Activated naive CD8-positive, alpha-beta T cell treated with anti-CD3 and anti-CD28 coated beads, Interleukin-2, amount 50 U/mL, for 24 hours (primary cell): ENCODE data around the gene TRIM74.
"Not testable (repeated sequence)": the region's sequence is repeated elsewhere in the genome, so short reads cannot be mapped to it uniquely, and the experiment has no call there.

Experiments used
- ATAC-seq: fragments of 150-1000 bp; cut with Tn5 transposase; one replicate; pipeline ENCODE4 v1.10.0; 2021
- DNase-seq: peaks from one replicate; pipeline ENCODE4 v3.0.0; 2021
- H3K27ac Mint-ChIP-seq: one replicate; pipeline ENCODE4 v1.8.0; 2021; ENCODE audit warnings: mild to moderate bottlenecking, mixed read lengths
- H3K27me3 Mint-ChIP-seq: one replicate; pipeline ENCODE4 v1.8.0; 2021; ENCODE audit warnings: mixed read lengths
- H3K36me3 Mint-ChIP-seq: one replicate; pipeline ENCODE4 v1.8.0; 2021; ENCODE audit warnings: low read depth, mixed read lengths
- H3K4me1 Mint-ChIP-seq: one replicate; pipeline ENCODE4 v1.8.0; 2021; ENCODE audit warnings: mixed read lengths
- H3K4me3 Mint-ChIP-seq: one replicate; pipeline ENCODE4 v1.8.0; 2021; ENCODE audit warnings: mild to moderate bottlenecking, moderate library complexity, mixed read lengths
- H3K9me3 Mint-ChIP-seq: one replicate; pipeline ENCODE4 v1.8.0; 2021; ENCODE audit warnings: mixed read lengths

The TRIM74 gene

DNA sequence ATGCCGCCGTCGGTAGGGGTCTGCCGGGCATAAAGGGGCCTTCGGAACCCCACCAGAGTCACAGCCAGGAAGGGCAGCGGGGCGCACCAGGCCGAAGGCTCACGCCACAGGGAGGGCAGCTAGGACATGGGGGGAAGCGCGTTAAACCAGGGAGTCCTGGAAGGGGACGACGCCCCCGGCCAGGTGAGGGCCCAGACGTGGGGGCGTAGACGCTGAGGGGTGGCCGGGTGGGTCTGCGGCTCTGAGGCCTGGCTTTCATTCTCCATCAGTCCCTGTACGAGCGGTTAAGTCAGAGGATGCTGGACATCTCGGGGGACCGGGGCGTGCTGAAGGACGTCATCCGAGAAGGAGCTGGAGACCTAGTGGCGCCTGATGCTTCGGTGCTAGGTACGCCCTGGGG, 422 bp upstream of the TRIM74 start:
- H3K27me3 Mint-ChIP-seq, ATAC-seq, H3K4me1 Mint-ChIP-seq, DNase-seq, H3K9me3 Mint-ChIP-seq, H3K36me3 Mint-ChIP-seq, H3K27ac Mint-ChIP-seq, H3K4me3 Mint-ChIP-seq: not testable (repeated sequence)

DNA sequence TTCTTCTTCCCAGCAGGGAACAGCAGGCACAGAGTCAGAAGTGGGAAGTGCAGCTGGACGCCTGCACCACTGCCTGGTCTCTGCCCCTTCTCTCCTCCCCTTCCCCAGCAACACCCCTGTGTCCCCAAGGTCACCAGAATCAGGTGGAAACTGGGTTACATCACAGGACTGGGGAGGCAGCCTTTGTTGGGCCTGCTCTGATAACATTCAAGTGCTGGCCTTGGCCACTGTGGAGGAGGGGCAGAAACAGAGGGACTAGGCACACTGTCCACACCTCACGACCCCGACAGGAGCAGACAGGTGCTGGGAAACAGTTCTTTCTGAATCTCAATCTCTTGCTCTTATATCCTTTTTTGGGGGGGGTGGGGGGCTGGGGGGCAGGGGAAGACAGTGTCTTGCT, 2.4 kb downstream of the TRIM74 start:
- ATAC-seq, H3K27ac Mint-ChIP-seq, H3K9me3 Mint-ChIP-seq, H3K27me3 Mint-ChIP-seq, H3K4me1 Mint-ChIP-seq, H3K4me3 Mint-ChIP-seq, DNase-seq, H3K36me3 Mint-ChIP-seq: not testable (repeated sequence)

DNA sequence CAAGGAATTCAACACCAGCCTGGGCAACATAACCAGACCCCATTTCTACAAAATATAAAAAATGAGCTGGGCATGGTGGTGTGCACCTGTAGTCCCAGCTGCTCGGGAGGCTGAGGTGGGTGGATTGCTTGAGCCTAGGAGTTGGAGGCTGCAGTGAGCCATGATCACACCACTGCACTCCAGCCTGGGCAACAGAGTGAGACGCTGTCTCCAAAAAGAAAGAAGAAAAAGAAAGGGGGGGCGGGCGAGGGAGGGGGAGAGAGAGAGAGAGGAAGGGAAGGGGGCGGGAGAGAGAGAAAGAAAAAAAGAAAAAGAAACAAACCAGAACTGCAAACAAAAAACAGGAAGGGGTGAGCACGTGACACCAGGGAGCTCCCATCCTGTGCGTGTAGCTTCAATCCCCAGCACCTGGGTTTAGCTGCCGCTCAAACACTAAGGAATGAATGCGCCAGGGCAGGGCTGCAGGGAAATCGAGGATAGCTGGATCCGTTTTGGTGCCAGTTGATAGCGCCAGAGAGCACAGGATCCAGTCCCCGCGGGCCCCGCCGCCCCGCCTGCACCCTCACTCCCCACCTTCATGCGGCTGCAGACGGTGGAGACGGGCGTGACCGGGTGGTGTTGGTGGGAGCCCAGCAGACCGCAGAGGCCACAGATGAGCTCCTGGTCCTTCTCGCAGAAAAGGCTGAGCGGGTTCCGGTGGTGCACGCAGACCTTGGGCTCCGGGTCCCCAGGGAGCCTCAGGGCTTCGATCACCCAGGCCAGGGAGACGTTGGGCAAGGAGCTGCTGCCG, 3.9 kb downstream of the TRIM74 start:
- not testable (repeated sequence) for H3K36me3 Mint-ChIP-seq, H3K9me3 Mint-ChIP-seq, DNase-seq, H3K27ac Mint-ChIP-seq, H3K27me3 Mint-ChIP-seq, H3K4me1 Mint-ChIP-seq, H3K4me3 Mint-ChIP-seq
- peak; percentile 50 for ATAC-seq

DNA sequence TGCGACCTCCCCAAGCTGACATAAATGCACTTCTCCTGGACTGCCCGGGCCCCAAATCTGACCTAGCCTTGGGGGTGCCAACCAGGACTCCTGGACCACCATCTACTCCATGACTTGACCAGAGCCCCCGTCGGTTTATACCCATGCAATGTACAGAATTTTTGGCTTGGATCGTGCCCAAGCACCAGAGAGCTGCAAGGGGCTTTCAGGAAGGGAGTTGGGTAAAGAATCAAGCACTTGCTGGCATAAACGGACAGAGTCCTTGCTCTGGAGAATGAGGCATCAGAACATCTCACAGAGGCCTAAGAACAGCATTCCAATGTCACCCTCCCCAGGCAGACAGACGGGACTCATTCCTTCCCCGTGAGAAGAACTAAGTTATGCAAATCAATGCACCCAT, 6.2 kb downstream of the TRIM74 start:
- not testable (repeated sequence) for H3K36me3 Mint-ChIP-seq, ATAC-seq, DNase-seq

DNA sequence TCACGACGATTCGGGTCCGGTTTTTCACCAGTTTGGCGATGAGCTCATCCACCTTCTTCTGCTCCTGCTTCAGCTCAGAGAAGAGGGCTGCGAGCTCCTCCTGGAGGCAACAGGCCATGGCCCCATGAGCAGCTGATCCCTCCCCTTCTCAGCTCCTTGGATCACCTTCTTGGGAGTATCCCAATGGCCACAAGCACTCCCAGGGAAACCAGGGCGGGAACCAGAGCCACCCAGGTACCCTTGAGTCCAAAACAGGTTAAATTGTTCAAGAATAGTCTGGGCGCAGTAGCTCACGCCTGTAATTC, 8.0 kb downstream of the TRIM74 start:
- ATAC-seq, H3K4me1 Mint-ChIP-seq, H3K36me3 Mint-ChIP-seq, H3K27ac Mint-ChIP-seq, H3K27me3 Mint-ChIP-seq, H3K4me3 Mint-ChIP-seq, DNase-seq, H3K9me3 Mint-ChIP-seq: not testable (repeated sequence)

More for the DNA sequence above, 6.2 kb downstream of the TRIM74 start:
- not testable (repeated sequence) for H3K27ac Mint-ChIP-seq, H3K9me3 Mint-ChIP-seq, H3K4me3 Mint-ChIP-seq, H3K4me1 Mint-ChIP-seq, H3K27me3 Mint-ChIP-seq

DNA sequence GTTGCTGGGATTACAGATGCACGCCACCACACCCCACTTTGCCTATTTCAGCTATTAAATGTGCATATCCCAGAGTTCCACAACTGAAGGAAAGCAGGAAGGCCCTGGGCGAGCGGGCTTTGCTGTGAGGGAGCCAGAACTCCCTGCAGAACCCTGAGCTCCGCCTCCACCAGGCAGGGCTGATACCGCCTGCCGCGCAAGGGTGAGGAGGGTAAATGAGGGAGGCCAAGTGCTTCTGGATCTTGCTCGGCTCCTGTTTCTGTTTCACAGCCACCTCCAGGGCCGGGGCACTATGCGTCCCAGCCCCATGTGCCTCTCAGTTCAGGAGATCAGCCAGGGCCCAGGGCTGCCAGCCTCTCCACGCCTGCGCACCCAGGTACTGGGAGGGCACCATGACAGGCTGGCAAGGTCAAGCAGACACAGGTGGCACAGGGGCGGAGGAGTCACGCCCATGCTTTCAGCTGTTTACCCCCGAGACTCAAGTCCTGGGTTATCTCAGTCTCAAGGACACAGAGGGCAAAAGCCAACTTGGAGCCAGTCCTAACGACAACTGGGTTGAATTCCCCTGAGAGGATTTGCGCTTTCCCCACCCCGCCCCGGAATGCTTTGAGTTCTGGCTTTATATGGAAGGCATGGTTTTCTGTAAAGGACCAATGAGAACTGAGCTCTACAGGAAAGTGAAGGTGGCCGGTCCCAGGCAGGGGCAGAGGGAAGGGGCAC, 8.5 kb downstream of the TRIM74 start:
- not testable (repeated sequence) for H3K27me3 Mint-ChIP-seq, H3K27ac Mint-ChIP-seq, H3K4me1 Mint-ChIP-seq

DNA sequence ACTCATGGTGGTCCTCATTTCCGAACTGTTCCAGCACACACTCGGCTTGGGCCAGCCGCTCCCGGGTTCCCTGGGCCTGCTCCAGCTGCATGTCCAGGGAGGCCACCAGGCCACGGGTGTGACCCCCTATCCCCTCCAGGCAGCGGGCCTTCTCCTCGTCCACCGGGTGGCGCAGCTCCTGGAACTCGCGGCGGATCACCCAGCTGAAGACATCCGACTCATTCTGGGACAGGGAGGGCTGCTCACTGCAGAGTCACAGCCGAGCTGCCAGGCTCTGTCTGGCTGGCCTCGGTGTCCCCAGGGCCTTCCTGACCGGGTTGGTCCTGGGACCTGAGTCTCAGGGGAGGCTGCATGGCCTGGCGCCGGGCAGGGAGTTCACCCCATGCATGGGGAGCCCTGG, 9.2 kb downstream of the TRIM74 start:
- not testable (repeated sequence) for H3K36me3 Mint-ChIP-seq, H3K27ac Mint-ChIP-seq, H3K4me1 Mint-ChIP-seq, ATAC-seq, DNase-seq, H3K27me3 Mint-ChIP-seq, H3K4me3 Mint-ChIP-seq, H3K9me3 Mint-ChIP-seq

More for the DNA sequence above, 8.5 kb downstream of the TRIM74 start:
- ATAC-seq, H3K36me3 Mint-ChIP-seq, H3K9me3 Mint-ChIP-seq, DNase-seq, H3K4me3 Mint-ChIP-seq: not testable (repeated sequence)

DNA sequence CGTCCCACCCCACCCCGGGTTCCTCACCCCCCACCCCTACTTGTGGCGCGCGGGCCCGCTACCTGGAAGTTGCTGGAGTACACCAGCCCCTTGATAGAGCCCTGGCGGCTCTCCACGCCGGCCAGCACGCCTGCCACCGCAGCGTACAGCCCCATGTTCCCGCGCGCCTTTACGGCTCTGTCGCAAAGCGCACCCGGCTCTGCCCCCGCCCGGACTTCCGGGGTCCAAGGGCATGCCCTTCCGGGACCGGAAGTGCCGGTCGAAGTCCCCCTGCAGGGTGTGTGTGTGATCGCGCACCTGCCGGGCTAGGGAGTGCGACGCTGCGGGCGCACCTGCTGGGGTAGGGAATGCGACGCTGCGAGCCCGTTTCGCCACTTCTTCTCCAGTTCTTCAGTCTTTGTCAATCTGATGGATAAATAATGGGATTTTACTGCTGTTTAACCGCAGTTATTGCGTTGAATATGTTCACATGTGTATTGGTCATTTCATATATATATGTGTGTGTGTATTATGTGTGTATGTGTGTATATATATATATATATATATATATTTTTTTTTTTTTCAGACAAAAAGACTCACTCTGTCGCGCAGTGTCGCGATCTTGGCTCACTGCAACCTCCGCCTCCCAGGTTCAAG, 14.6 kb downstream of the TRIM74 start:
- not testable (repeated sequence) for H3K27ac Mint-ChIP-seq, H3K4me1 Mint-ChIP-seq, DNase-seq, H3K36me3 Mint-ChIP-seq, H3K27me3 Mint-ChIP-seq, H3K9me3 Mint-ChIP-seq
- H3K4me3 Mint-ChIP-seq = peak overlapping the region; percentile 74
- ATAC-seq = peak; percentile 92

DNA sequence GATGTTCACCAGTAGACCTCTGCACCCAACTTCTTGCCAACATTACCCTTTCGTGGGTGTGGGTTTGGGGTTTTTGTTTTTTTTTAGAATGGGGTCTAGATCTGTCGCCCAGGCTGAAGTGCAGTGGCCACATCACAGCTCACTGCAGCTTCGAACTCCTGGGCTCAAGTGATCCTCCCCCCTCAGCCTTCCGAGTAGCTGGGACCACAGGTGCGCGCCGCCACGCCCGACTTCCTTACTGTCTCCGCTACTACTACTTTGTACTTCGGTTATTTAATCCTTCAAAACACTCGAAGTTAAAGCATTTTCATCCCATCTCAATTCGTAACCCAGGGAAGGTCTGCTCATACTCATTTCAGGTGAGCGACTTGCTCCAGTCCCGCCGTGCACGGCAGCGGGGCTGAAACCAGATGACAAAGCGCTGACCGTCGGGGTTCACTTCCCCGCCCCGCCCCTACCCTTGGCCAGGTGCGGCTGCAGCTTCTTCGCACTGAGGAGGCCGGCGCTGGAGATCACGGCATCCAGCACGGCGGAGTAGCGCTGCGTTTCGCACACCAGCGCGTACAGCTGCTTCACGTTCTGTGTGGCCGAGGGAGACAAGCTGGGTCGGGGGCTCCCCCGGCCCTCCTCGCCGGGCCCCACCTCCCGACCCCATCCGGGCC, 15.2 kb downstream of the TRIM74 start:
- H3K4me1 Mint-ChIP-seq, H3K27ac Mint-ChIP-seq, DNase-seq, H3K27me3 Mint-ChIP-seq, H3K36me3 Mint-ChIP-seq, H3K9me3 Mint-ChIP-seq: not testable (repeated sequence)
- peak overlapping the region; percentile 42 for H3K4me3 Mint-ChIP-seq
- ATAC-seq = peak; percentile 41

DNA sequence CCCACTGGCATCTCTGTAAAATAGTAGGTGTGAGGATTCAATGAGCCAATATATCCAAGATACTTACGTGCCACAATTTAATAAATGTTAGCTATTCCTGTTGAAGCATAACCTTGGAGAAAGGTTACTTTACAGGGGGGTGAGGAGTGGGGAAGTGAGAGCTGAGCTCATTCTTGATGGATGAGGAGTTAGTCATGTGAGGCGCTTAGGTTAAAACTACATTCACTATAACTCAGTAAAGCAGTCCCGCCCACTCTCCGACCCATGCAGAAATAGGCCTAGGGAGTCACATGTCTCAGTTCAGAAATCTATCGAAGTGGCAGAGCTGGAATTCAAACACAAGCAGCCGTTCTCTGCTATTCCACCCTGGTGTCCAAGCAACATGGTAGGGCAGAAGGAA, 18.8 kb downstream of the TRIM74 start:
- not testable (repeated sequence) for H3K36me3 Mint-ChIP-seq, ATAC-seq, DNase-seq, H3K27me3 Mint-ChIP-seq, H3K9me3 Mint-ChIP-seq, H3K27ac Mint-ChIP-seq, H3K4me3 Mint-ChIP-seq, H3K4me1 Mint-ChIP-seq

DNA sequence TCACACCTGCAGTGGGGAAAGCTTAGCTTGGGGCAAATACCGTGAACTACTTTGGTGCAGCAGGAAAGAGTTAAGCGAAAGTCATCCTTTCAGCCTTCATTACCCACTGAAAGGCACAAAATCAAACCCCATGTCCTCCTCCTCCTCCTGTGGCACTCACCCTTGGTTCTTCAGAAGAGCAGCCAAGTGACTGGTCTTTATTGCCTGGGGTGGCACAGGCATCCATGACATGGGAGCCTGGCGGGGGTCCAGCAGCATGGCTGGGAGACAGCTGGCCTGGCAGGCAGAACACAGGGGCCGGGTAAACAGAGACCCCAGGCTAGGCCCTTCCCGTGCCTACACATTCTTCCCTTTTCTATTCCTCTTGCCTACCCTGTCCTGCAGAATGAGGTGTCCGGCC, 19.6 kb downstream of the TRIM74 start:
- not testable (repeated sequence) for H3K36me3 Mint-ChIP-seq, ATAC-seq, DNase-seq, H3K4me1 Mint-ChIP-seq, H3K9me3 Mint-ChIP-seq, H3K4me3 Mint-ChIP-seq, H3K27me3 Mint-ChIP-seq, H3K27ac Mint-ChIP-seq

DNA sequence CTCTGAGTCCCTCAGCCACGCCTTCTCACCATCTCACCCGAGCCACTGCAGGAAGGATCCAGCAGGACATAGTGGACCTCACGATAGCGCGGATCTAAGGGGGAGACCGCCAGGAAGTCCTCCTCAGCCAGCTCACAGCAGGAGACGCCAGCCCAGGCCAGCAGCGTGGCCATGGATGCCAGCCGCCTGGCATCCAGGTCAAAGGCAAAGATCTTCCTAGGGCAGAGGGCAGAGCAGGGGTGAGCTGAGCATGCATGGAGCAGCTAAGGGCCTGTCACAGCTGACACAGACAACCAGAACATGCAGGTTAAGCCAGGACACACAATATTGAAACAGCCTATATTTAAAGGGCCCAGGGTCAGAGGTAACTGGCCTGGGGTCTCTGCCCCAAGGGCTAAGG, 20.0 kb downstream of the TRIM74 start:
- not testable (repeated sequence) for ATAC-seq, DNase-seq, H3K36me3 Mint-ChIP-seq, H3K27ac Mint-ChIP-seq, H3K9me3 Mint-ChIP-seq, H3K4me1 Mint-ChIP-seq, H3K27me3 Mint-ChIP-seq, H3K4me3 Mint-ChIP-seq

DNA sequence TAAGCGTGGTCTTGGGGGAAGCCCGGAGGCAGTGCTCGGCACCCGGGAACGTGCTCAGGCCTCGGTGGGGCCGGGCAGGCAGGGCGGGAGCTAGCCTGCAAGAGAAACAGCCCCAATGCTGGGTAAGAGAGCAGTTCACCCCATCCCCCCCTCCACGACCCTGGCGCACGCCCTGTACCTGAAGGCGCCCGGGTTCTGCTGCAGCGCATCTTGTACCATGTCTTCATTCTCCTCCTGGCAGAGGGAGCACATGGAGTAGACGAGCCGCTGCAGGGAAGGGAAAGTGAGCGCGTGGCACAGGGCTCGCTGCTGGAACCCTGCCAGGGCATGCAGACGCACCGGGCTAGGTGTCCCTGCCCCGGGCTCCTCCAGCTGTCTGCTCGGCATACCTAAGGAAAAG, 20.6 kb downstream of the TRIM74 start:
- not testable (repeated sequence) for H3K4me3 Mint-ChIP-seq, DNase-seq, H3K27me3 Mint-ChIP-seq, H3K9me3 Mint-ChIP-seq, H3K36me3 Mint-ChIP-seq, H3K4me1 Mint-ChIP-seq, H3K27ac Mint-ChIP-seq
- peak; percentile 2 for ATAC-seq

DNA sequence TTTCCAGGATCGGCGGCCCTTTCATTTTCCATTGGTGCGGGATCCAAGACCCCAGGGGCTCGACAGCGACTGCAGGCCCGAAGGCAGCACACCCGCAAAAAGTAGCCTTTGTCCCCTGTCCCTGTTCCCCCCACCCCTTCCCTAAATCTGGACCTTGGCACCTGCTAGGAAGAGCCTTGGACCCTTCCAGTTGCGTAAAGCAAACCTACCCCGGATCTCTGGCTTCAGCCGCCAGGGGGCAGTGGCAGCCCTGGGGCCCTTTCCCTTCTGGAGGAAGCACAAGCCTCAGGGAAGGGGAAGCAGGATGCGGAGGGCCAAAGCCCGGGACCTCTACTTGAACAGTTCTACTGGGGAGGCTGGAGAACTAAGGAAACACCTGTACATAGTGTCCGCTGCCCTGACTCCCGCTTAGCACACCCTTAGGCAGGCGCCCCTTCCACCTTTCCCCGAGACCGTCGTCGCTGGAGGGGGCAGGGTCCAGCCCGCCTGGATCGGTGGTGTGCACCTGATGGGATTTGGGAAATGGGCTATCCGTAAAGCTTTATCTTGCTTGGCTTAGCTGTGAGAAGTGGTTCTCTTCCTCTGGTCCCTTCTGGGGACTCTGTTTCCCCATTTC, 23.0 kb downstream of the TRIM74 start:
- H3K27me3 Mint-ChIP-seq, H3K9me3 Mint-ChIP-seq, H3K27ac Mint-ChIP-seq, H3K4me1 Mint-ChIP-seq, H3K4me3 Mint-ChIP-seq, H3K36me3 Mint-ChIP-seq, DNase-seq, ATAC-seq: not testable (repeated sequence)
